Measurements from ENCODE around the gene TMEM201.

The TMEM201 gene

GRCh38 chr1:9588551-9589143 lies at the start of gene TMEM201:
TMEM201 (plus strand) TSS chr1:9588911; CDS start chr1:9588931, 20 bp downstream.
- TF ChIP-seq CTCF (IDR thresholded peaks at IDR 0.05; ENCODE audit: insufficient read depth, low read depth, low read length, missing control alignments) = peak; percentile 75
- DNase-seq (ENCODE audit: low read depth) = peak; percentile 96
- H3K4me3 ChIP-seq (ENCODE audit: low read depth, low read length) = peak within 1 kb of the TSS; percentile 68

- peak within 1 kb of the TSS; percentile 79 for H3K4me3 ChIP-seq (ENCODE audit: low read depth, low read length)
- no peak for TF ChIP-seq CTCF (IDR thresholded peaks at IDR 0.05; ENCODE audit: insufficient read depth, low read depth, low read length, missing control alignments)
- peak; percentile 98 for DNase-seq (ENCODE audit: low read depth)
Measured at GRCh38 chr1:9539165-9539828, 49.4 kb upstream of the TMEM201 start, which contains the start of gene SLC25A33. SLC25A33 (plus strand) TSS chr1:9539465; CDS start chr1:9539692, 227 bp downstream.

GRCh38 chr1:9539829-9540550 lies 48.7 kb upstream of the TMEM201 start:
- TF ChIP-seq CTCF (IDR thresholded peaks at IDR 0.05; ENCODE audit: insufficient read depth, low read depth, low read length, missing control alignments) = no peak
- peak overlapping the region; percentile 79 for H3K4me3 ChIP-seq (ENCODE audit: low read depth, low read length)
- DNase-seq (ENCODE audit: low read depth) = peak; percentile 66

- no peak overlapping the region for H3K4me3 ChIP-seq (ENCODE audit: low read depth, low read length)
- no peak for TF ChIP-seq CTCF (IDR thresholded peaks at IDR 0.05; ENCODE audit: insufficient read depth, low read depth, low read length, missing control alignments)
- no peak for DNase-seq (ENCODE audit: low read depth)
Measured at GRCh38 chr1:9542430-9542829, 46.3 kb upstream of the TMEM201 start.

DNA sequence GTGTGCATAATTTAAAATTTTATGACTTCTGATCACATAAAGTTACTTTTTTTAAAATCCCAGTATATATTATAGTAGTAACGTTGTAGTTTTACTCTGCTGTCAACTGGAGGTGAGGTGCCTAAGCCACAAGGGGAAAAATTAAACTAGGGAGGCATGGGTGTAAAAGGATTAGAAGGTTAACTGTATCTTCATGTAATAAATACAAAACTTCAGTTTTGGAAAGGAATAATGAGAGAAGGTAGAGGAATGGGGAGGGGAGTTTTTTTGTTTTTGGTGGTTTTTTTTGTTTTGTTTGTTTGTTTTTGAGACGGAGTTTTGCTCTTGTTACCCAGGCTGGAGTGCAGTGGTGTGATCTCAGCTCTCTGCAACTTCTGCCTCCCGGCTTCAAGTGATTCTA lies 43.8 kb upstream of the TMEM201 start:
- no peak for TF ChIP-seq CTCF (IDR thresholded peaks at IDR 0.05; ENCODE audit: insufficient read depth, low read depth, low read length, missing control alignments)
- H3K4me3 ChIP-seq (ENCODE audit: low read depth, low read length) = no peak overlapping the region
- DNase-seq (ENCODE audit: low read depth) = no peak

DNA sequence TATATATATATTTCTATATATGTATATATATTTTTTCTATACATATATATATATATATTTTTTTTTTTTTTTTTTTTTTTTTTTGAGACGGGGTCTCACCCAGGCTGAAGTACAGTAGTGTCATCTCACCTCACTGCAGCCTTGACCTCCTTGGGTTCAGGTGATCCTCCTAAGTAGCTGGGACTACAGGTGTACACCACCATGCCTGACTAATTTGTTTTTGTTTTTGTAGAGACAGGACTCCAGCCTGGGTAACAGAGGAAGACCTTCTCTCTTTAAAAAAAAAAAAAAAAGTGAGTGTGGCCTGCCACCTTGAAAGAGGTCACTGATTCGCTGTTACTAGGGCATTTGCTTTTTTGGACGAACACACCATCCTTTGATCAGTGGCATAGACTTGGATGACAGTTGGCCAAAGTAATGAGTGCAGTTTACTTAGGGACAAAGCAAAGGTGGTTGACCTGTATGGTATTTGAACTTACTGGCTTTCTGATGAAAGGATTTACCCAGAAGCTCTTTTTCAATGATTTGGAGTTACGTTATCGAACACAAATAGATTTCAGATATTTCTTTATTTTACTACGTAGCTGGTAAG lies 38.7 kb upstream of the TMEM201 start:
- no peak for DNase-seq (ENCODE audit: low read depth)
- H3K4me3 ChIP-seq (ENCODE audit: low read depth, low read length) = no peak overlapping the region
- TF ChIP-seq CTCF (IDR thresholded peaks at IDR 0.05; ENCODE audit: insufficient read depth, low read depth, low read length, missing control alignments) = no peak
